GM12891 (cell line): ENCODE results near the gene MLC1. TPM values are rescaled to one million over a fixed set of nuclear protein-coding genes. Genes with fewer than 3 reads are reported as not detected.

Experiments
- DNase-seq: peaks from one replicate; pipeline ENCODE4 v3.0.0; 2011; ENCODE audit warnings: low spot score; ENCODE audit not compliant: insufficient read length
- FAIRE-seq: peaks from 2 replicates; lab custom pipeline; 2011; peaks lifted over from hg19 to GRCh38; lab: Jason Lieb, UNC
- PAX5 ChIP-seq: IDR thresholded peaks from 2 replicates; pipeline ENCODE4 v1.6.1; 2011; ENCODE audit warnings: low read length, moderate library complexity, mild to moderate bottlenecking; ENCODE audit not compliant: insufficient read depth, severe bottlenecking
- POLR2A ChIP-seq: IDR thresholded peaks from 2 replicates; pipeline ENCODE4 v1.6.1; 2011; ENCODE audit warnings: low read depth, low read length, control low read depth
- POLR2AphosphoS5 ChIP-seq: IDR thresholded peaks from 2 replicates; pipeline ENCODE4 v1.6.1; 2011; ENCODE audit warnings: low read depth, low read length, control low read depth
- POU2F2 ChIP-seq: IDR thresholded peaks from 2 replicates; pipeline ENCODE4 v1.6.1; 2011; ENCODE audit warnings: low read depth, mild to moderate bottlenecking, control low read depth, low read length, moderate library complexity
- SPI1 ChIP-seq: IDR thresholded peaks from 2 replicates; pipeline ENCODE4 v1.6.1; 2011; ENCODE audit warnings: low read depth, low read length, control low read depth
- TAF1 ChIP-seq: IDR thresholded peaks from 2 replicates; pipeline ENCODE4 v1.6.1; 2011; ENCODE audit warnings: low read depth, low read length, control low read depth
- polyA plus RNA-seq: library from polyadenylated mRNA; unstranded; fragments of >200 nt; gene quantifications from one replicate; pipeline ENCODE4 v1.2.1, GENCODE V29; 2012; ENCODE audit warnings: low read depth, missing spikeins, inconsistent platforms; ENCODE audit not compliant: missing spikeins

The MLC1 gene
- polyA plus RNA-seq: 0.80 TPM

GRCh38 chr22:50085211-50085972 lies at the start of gene MLC1:
Gene MLC1, minus strand, starts transcription at chr22:50085426. Its CDS starts 524 bp downstream, at chr22:50084902.
- no peak for TF ChIP-seq TAF1
- TF ChIP-seq POLR2A: no peak
- TF ChIP-seq POU2F2: no peak
- no peak for DNase-seq
- peak; percentile 78 for FAIRE-seq

- FAIRE-seq: no peak
- DNase-seq: no peak
- TF ChIP-seq PAX5: no peak
- TF ChIP-seq POLR2AphosphoS5: no peak
- no peak for TF ChIP-seq TAF1
- TF ChIP-seq SPI1: no peak
- no peak for TF ChIP-seq POU2F2
- TF ChIP-seq POLR2A: no peak
Measured at GRCh38 chr22:50134481-50134880, 49.3 kb upstream of the MLC1 start.

- no peak for FAIRE-seq
- TF ChIP-seq TAF1 (no peak), POLR2AphosphoS5 (no peak), POLR2A (no peak), SPI1 (no peak), PAX5 (no peak)
Measured at GRCh38 chr22:50131894-50132293, 46.7 kb upstream of the MLC1 start.

GRCh38 chr22:50129121-50129736 lies 44.0 kb upstream of the MLC1 start:
- no peak for FAIRE-seq
- no peak for DNase-seq
- TF ChIP-seq PAX5: no peak
- TF ChIP-seq POU2F2: no peak
- TF ChIP-seq TAF1: no peak
- TF ChIP-seq POLR2AphosphoS5: no peak
- TF ChIP-seq SPI1: no peak
- TF ChIP-seq POLR2A: no peak

More at GRCh38 chr22:50131894-50132293, 46.7 kb upstream of the MLC1 start:
- DNase-seq: no peak

GRCh38 chr22:50125029-50125428 lies 39.8 kb upstream of the MLC1 start:
- TF ChIP-seq SPI1 (no peak), PAX5 (no peak), POLR2A (no peak), POLR2AphosphoS5 (no peak), POU2F2 (no peak), TAF1 (no peak)
- no peak for FAIRE-seq
- no peak for DNase-seq

- FAIRE-seq (no peak), DNase-seq (no peak)
- TF ChIP-seq POLR2A (no peak), SPI1 (no peak), PAX5 (no peak), POLR2AphosphoS5 (no peak), TAF1 (no peak), POU2F2 (no peak)
Measured at GRCh38 chr22:50123119-50123518, 37.9 kb upstream of the MLC1 start.

- TF ChIP-seq SPI1 (no peak), PAX5 (no peak), TAF1 (no peak), POLR2A (no peak), POU2F2 (no peak), POLR2AphosphoS5 (no peak)
- no peak for DNase-seq
- no peak for FAIRE-seq
Measured at GRCh38 chr22:50121202-50121740, 36.0 kb upstream of the MLC1 start.

- no peak for FAIRE-seq
- TF ChIP-seq PAX5 (no peak), SPI1 (no peak), POU2F2 (no peak), POLR2A (no peak), POLR2AphosphoS5 (no peak), TAF1 (no peak)
- no peak for DNase-seq
Measured at GRCh38 chr22:50119768-50120251, 34.6 kb upstream of the MLC1 start.

- no peak for DNase-seq
- TF ChIP-seq TAF1: no peak
- no peak for TF ChIP-seq PAX5
- TF ChIP-seq POLR2AphosphoS5: no peak
- no peak for TF ChIP-seq POU2F2
- TF ChIP-seq SPI1: no peak
- no peak for TF ChIP-seq POLR2A
- no peak for FAIRE-seq
Measured at GRCh38 chr22:50119169-50119767, 34.0 kb upstream of the MLC1 start.
